GM19035 (cell line): Measurements from ENCODE around the gene KIF26A.

Experiments
- ATAC-seq: cut with Tn5 transposase; IDR thresholded peaks from one replicate; pipeline ENCODE4 v1.9.1; 2021; ENCODE audit not compliant: unreplicated experiment

KIF26A gene

DNA sequence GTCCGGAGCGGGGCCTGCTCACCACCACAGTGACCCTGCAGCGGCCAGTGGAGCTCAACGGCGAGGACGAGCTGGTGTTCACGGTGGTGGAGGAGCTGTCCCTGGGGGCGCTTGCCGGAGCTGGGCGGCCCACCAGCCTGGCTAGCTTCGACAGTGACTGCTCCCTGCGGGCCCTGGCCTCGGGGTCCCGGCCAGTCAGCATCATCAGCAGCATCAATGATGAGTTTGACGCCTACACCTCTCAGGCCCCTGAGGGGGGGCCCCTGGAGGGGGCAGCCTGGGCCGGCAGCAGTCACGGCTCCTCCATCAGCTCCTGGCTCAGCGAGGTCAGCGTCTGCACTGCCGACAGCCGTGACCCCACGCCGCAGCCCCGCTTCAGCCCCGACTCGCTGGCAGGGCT, 37.4 kb downstream of the KIF26A start:
- ATAC-seq, result no peak

DNA sequence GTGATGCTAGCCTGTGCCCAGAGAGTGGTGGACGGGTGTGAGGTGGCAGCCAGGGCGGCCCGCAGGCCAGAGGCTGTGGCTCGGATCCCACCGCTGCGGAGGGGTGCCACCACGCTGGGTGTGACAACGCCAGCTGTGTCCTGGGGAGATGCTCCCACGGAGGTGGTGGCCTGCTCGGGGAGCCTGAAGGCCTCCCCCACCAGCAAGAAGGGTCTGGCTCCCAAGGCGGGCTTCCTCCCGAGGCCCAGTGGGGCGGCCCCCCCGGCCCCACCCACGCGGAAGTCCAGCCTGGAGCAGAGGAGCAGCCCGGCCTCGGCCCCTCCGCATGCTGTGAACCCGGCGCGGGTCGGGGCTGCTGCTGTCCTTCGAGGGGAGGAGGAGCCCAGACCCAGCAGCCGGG, 38.2 kb downstream of the KIF26A start:
- ATAC-seq, result no peak

DNA sequence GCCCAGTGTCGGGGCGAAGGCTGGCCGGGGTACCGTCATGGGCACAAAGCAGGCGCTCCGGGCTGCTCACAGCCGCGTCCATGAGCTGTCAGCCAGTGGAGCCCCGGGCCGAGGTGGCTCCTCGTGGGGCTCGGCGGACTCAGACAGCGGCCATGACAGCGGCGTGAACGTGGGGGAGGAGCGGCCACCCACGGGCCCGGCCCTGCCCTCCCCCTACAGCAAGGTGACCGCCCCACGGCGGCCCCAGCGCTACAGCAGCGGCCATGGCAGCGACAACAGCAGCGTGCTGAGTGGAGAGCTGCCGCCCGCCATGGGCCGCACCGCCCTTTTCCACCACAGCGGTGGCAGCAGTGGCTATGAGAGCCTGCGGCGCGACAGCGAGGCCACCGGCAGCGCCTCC, 39.0 kb downstream of the KIF26A start:
- ATAC-seq, result no peak

DNA sequence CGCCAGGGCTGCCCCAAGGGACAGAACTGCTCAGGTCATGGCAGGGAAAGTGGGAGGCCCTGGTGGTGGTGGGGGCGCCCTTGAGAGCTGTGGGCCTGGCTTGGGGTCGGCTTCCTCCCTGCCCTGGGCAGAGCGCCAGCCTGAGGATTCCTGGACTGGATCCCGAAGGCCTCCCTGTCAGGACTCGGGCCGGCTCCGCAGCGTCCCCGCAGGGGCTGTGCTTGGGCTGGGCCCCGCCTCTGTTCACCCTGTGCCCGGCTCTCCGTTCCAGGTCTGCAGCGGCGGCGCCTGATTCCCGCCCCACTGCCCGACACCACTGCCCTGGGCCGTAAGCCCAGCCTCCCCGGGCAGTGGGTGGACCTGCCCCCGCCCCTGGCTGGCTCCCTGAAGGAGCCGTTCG, 39.9 kb downstream of the KIF26A start:
- no peak for ATAC-seq

DNA sequence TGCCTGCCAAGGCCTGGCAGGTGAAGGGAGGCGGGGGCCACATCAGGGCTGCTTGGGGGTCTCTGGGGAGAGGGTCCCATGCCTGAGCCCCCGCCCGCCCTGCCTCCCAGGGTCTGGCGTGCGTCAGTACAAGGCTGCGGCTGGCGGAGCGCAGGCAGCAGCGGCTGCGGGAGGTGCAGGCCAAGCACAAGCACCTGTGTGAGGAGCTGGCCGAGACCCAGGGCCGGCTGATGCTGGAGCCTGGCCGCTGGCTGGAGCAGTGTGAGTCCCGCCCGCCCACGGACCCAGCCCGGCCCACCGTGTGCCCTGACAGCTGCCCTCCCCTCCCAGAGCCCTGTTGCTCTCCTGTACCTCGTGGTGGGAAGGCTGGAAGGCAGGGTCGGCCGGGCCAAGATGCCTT, 40.7 kb downstream of the KIF26A start:
- no peak for ATAC-seq

DNA sequence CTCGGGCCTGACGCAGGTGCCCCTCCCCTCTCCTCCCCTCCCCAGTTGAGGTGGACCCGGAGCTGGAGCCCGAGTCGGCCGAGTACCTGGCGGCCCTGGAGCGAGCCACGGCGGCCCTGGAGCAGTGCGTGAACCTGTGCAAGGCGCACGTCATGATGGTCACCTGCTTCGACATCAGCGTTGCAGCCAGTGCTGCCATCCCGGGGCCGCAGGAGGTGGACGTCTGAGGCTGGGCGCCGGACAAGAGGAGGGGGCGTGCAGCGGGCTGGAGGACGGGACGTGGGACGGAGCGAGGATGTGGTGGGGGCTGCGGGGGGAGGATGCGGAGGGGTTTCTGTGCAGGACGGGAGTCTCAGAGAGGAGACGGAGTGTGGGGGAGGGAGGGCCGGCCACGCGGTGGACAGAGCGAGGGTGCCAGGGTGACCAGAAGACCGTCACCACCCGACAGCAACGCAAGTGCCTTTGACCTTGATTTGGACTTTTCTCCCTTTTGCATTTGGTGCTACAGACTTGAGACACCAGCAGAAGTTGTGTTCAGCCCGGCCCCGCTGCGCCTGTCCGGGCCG, 41.3 kb downstream of the KIF26A start:
- ATAC-seq, result no peak

DNA sequence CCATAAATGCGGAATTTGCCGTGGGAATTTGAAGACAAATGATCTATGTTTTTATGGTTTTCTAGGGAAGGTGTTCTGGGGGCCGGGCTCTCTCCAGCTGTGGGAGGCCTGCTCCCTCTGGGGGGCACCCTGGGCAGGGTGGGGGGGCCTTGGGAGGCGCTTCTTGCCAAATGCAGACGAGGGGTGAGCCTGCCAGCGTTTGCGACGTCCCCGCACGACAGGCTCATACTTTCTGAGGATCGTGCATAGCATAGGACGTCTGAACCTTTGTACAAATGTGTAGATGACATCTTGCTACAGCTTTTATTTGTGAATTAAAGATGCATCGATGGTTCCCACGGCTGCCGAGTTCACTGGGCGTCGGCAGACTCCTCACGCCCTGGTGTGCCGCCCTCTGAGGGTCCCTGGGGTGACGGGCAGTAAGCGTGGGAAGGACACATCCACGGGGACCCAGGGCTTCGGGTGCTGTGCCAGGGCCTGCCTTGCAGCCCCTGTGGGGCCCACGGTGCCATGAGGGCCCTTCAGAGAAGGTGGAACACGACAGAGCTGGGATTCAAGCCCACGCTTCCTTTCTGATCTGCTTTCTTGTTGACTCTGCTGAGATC, 42.3 kb downstream of the KIF26A start:
- ATAC-seq, result no peak

DNA sequence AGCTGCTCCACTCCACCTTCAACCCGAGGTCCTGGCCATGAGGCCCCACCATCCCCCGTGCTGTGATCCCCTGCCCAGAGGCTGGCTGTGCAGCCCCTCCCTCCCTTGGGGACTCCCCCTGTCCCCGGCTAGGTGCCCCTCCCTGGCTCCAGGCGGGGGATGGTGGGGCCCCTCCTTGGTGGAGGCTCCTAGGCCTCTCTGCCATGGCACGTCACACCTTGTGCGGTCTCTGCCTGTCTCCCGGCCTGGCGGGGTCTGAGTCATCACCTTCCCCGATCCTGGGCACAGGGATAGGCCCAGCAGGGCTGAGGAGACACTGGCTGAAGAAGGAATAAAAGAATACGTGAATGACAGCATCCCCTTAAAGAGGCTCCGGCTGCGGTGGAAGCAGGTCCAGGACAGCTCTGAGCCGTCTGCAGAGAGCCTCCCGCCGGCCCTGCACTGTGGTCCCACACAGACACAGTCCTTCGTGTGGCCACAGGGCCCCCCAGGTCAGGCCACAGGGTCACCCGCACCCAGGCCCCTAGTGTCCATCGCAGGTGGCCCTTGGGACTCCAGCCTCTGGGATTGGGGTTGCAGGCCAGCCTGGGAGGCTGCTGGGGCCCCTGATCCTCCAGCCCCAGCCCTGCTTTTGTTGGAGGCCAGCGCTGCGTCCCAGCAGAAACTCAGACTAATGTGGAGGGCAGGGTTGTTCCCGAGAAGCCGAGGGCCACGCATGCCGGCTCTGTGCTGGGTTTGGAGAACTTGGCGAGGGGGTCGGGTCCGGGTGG, 43.6 kb downstream of the KIF26A start:
- no peak for ATAC-seq

DNA sequence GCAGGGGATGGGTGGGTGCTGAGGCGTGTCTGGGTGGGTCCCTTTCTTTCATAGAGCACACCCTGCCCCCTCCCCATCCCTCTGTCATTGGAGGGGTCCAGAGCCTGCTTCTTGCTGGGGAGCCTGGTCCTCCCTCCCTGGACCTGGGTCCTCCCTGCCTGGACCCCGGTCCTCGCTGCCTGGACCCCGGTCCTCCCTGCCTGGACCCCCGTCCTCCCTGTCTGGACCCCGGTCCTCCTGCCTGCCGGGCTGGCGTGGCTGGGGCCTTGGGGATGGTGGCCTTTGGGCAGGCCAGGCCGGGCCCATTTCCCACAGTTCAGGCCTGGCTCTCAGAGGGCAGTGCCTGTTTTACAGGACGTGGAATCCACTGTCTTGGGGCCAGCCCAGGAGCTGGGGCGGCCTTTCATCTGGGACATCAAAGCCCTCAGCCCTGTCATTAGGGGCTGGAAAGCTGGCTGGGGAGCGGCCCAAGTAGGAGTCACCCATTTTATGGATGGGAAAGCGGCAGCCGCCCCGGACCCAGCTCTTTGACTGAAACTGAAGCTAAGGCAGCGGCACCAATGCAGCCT, 44.6 kb downstream of the KIF26A start:
- no peak for ATAC-seq

DNA sequence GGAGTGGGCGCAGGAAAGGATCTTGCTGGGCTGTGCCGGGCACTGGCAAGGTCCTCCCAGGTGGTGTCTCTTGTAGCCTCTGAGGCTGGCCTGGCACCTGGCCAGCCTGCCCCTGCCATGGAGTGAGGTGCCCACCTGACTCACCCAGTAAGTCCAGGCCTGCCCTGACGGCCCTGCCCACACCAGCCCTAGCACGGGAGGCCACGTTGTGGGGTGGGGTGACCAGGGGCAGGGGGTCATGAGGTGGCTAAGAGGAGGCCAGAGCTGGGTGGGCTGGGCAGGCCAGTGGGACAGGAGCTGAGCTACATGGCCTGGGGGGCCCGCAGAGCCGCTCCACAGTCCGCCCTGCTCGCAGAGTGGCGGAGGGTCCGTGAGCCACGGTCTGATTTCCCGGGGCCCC, 45.4 kb downstream of the KIF26A start:
- ATAC-seq, result no peak

DNA sequence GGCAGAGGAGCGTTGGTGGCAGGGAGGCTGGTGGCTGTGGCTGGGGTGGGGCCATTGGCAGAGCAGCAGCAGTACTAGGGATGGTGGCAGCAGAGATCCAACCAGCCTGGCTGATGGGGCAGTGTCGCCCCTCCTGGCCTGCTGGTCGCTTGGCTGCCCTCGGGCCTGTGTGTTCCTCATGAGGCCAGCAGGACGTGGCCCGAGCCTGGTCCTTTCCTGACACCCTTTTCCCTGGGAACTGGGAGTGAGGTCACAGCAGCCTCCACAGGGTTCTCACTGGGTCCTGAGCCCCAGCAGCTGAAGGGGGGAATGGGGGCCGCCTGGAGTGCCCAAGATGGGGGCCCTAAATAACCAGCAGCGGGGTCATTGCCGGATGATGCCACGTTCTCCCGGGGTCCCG, 46.1 kb downstream of the KIF26A start:
- ATAC-seq, result no peak

DNA sequence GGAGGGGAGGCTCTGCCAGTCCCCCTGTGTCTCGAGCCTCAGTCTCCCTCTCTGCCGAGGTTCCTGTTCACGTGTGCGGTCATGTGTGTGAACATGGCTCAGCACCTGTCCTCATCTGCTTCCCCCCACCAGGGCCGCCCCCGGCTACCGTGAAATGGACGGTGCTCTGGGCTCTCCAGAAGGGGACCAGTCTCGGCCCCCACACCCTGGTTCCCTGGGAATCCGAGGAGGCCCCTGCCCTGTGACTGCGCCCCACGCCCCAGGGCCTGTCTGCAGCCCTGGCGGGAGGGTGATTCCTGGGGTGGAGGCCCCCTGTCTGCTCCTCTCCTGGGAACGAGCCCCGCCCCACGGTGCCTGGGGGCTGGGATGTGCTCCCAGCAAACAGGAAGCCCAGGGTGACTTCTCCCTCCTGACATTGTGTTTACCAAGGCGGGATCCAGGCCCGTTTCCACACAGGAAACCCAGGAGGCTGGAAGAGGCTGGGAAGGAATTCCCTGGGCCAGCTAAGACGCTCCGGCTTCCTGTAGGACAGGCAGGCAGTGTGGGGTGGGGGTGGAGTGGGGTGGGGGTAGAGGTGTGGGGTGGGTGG, 46.6 kb downstream of the KIF26A start:
- ATAC-seq, result no peak

DNA sequence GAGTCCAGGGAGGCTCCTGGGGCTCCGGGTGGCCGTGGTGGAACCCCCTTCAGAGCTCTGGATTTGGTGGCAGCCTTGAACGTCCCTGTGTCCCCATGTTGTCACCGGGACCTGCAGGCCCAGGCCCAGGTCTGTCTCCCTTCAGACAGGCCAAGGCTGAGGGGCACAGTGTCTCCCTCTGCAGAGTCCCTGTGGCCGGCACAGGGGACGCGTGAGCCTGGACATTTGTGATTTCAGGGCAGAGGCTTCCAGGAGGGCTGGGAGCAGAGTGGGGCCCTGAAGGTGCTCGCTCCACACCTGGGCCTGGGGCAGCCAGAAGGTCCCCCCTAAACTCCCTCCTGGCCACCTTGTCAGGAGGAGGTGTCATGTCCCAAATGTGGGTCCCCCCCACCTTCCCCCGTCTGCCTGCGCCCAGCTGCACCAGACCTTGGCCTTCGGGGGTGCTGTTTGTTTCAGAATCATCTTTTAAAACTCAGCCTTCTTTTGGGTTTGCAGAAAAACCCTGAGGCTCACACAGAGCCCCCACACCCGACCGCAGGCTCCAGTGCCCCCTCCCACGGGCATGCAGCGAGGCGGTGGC, 47.6 kb downstream of the KIF26A start:
- no peak for ATAC-seq

DNA sequence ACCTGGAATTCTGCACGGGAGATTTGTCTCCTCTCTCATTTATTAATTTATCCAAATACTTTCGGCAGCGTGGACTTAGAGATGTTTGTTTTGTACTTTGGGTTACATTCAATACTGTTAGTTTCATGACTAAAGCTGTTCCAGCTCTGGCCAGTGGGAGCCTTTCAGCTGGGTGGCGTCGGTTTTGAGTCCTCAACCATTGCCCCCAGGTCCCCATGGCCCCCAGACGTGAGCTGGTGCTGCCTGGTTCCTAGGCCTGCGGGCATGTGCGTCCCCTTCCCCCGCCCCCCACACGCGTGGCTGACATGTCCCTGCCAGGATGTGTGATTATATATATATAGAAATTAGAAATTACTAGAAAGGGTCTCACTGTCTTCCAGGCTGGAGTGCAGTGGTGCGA, 48.2 kb downstream of the KIF26A start:
- no peak for ATAC-seq

DNA sequence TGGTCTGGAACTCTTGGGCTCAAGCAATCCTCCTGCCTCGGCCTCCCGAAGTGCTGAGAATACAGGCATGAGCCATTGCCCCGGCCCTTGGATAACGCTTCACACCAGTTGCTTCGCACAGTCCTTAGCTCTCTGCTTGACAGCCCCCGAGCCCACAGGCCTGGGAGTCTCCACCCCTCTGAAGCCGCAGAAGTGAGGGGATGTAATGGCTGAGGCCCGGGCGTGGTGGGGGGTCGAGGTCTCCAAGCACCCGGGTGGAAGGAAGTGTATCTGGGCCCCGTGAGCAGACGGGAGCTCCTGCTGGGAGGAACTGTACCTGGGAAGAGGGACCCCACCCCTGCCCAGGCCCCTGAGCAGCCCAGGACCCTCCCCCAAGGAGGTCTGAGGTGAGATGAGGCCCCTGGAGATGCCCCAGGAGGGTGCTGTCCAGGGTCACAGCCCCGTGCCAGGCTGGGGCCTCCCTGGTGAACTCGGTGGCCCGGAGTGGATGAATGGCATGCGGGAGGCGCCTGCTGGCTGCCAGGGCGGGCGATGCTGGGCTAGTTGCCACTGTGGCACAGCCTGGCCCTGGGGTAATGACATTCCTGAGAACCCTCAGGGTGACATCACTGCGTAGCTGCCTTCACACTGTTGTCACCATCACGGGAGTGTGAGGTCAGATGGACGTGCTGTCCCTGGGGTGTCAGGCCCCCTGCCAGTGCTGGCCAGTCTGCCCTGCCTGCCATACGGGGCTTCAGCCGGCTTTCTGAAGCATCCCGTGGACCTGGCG, 48.9 kb downstream of the KIF26A start:
- ATAC-seq, result no peak

DNA sequence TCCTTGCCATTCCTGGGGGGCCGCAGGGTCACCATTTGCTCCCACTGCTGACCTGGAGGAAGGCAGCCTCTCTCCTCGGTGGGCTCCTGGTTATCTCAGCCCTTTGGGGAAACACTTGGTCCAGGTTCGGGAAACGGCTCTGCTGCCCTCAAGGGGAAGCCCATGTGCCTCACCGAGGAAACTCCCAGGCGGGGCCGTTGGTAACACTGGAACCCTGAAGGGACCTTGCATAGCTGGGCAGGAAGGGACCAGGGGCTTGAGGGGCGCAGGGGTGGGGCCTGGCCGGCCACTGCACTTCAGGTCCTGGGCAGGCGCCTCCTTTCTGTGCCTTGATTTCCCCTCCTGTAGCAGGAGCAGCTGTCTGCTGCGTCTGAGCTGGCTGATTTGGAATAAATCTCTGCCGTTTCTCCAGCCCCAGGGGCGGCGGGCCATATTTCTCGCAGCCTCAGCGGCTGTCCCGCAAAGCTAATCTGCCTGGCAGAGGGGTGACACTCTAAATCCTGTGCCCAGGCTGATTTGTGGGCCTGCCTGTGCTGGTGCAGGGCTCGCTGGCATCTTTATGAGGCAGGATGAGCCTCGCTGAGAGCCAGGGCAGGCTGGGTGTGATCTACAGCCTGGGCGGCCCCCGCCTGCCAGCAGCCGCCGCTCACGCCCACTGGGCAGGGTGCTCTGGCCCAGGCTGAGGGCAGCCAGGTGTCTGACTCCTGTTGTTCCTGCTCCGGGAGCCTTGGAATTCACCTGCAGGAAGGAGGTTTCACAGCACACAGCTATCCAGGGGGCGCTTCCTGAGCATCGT, 49.7 kb downstream of the KIF26A start:
- no peak for ATAC-seq

DNA sequence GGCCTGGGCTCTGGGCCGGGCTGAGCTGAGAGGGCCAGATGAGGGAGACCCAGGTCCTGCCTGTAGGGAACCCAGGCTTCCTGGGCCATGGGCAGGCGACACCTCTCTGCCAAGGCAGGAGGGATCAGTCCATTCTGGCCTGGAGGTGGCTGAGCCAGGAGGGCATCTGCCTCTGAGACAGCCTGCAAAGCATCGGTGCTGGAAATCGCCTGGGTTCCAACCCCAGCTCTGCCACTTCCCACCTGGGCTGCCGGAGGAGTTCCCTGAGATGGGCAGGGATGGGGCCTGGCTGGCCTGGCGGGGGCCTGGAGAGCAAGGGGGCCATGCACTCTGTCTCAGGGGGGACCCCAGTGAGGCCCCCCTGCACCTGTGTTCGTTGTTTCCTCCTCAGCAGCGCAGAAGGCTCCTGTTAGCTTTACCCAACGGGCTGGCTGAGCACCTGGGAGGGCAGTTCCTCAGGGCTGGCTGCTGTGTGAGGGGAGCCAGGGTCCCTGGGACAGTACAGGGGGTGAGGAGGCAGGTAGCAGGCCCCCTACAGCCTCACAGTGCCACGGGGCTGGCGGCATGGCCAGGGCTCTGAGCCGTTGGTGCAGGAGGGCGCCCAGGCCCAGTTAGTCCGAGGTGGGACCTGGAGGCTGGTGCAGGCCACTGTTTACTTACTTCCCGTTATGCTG, 50.5 kb downstream of the KIF26A start:
- no peak for ATAC-seq

DNA sequence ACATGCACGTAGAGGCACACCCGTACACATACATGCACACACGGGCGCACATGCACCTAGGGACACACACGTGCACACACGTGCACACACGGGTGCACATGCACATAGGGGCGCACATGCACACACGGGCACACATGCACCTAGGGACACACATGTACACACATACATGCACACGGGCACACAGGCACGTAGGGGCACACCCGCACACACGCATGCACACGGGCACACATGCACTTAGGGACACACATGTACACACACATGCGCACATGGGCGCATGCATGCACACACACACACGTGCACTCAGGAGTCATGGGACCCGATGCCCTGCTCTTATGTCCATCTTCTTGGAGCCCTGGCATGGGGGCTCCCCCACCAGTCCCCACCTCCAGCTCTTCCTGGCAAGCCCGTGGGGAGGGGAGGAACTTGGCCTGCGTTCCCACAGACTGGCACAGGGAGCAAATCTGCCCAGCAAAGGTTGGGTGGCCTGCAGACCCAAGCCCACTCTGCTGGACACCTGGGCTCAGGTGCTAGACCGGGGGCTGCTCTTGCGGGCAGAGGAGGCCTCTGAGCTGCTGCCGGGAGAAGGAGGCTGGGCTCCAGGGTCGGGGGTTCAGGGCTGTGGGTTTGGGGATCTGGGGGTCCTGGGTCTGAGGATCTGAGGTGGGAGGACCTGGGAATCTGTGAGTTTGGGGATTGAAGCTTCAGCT, 51.4 kb downstream of the KIF26A start:
- ATAC-seq, result no peak
